HG03039 (cell line): ENCODE results near the gene CPSF4L.
"Not testable (repeated sequence)": the region's sequence is repeated elsewhere in the genome, so short reads cannot be mapped to it uniquely, and the experiment has no call there.

Source experiments
- ATAC-seq: cut with Tn5 transposase; IDR thresholded peaks from one replicate; pipeline ENCODE4 v1.9.1; 2021; ENCODE audit warnings: mild to moderate bottlenecking, moderate library complexity; ENCODE audit not compliant: unreplicated experiment

CPSF4L gene

DNA sequence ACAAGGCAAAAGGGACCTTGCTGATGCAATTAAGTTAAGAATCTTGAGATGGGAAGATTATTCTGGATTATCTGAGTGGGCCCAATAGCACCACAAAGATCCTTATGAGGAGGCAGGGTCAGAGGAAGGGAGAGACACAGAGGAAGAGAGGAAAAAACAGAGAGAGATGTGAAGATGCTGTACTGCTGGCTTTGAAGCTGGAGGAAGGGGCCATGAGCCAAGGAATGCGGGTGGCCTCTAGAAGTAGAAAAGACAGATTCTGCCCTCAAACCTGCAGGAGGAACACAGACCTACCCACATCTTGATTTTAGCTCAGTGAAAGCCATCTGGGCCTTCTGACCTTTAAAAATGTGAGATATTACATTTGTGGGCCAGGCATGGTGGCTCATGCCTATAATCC, 8.1 kb upstream of the CPSF4L start:
- ATAC-seq = no peak

DNA sequence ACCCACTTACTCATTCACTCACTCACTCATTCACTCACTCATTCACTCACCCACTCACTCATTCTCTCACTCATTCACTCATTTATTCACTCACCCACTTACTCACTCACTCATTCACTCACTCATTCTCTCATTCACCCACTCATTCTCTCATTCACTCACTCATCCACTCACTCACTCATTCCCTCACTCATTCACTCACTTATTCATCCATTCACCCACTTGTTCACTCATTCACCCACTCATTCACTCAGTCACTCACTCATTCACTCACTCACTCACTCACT, 7.6 kb upstream of the CPSF4L start:
- no peak for ATAC-seq

DNA sequence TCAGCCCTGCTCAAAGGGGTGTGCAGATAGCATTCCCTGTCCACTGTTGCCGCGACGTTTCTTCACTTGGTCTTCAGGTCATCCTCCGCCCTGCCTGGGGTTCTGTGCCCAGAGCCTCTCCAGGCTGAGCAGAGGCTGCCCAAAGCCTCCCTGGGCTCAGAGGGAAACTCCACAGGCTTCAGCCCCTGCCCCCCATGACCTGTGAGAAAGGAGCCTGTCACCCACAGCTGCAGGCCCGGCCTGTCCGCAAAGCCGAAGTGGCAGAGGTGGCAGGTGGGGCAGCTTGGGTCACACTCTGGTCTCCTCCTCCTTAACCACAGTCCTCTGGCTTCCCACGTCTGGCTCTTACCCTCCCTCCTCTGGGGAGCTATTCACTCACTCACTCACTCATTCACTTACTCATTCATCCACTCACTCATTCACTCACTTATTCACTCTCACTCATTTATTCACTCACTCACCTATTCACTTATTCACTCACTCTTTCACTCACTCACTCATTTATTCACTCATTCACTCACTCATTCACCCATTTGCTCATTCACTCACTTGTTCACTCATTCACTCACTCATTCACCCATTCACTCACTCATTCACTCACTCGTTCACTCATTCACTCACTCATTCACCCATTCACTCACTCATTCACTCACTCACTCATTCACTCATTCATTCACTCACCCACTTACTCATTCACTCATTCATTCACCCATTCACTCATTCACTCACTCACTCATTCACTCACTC, 7.1 kb upstream of the CPSF4L start:
- ATAC-seq = no peak

DNA sequence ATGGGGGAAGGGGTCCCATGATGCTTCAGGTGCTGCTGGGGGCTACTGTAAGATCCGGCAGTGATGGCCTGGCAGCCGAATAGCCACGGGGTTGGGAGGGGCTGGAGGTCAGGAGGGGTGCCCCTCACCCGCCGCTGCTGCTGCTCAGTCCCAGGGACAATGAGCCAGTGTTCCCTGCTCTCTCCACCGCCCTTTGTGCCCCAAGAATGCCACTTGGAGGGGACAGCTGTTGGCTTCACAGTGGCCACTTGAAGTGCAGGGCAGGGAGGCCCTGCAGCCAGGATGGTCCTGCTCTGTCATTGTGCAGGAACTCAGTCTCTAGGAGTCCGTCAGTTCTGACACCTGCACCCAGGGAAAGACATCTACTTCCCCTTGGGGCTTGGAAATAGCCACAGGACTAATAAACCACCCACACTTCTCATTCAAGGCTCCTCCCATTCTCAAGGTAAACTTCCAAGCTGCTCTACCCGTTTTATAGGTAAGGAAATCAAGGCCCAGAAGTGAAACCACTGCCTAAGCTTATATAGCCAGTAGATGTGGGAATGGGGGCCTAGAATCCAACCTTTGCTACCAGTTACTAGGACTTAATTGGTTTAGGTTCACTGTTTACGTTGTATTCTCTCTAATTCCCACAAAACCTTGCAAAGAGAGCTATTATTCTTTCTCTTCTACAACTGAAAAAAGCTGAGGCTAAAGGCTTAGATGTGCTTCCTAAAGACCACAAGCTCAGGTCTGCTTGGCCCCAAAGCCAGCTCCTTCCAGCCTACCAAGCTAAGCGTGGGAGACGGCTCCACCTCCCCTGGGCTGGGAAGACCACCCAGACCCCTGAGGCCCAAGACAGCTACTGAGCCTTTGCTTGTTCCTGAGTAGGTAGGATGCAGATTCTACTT, 6.2 kb upstream of the CPSF4L start:
- ATAC-seq = no peak

DNA sequence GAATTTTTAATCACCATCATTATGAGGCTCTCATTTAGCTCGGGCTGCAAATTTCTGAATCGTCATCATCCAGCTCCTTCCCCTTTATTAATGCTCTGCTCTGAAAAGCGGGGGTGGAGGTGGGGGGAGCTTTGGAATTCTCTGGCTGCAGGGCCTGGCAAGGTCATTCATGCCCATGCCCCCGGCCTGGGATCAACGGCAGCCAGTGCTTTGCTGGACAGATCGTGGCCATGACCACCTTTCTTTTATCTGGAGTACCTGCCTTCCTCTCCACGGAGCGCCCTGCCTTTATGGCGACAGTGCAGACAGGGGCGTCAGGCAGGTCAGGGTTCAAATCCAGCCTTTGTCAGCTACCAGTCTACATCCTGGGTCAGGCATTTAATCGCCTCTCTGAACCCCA, 5.1 kb upstream of the CPSF4L start:
- no peak for ATAC-seq

DNA sequence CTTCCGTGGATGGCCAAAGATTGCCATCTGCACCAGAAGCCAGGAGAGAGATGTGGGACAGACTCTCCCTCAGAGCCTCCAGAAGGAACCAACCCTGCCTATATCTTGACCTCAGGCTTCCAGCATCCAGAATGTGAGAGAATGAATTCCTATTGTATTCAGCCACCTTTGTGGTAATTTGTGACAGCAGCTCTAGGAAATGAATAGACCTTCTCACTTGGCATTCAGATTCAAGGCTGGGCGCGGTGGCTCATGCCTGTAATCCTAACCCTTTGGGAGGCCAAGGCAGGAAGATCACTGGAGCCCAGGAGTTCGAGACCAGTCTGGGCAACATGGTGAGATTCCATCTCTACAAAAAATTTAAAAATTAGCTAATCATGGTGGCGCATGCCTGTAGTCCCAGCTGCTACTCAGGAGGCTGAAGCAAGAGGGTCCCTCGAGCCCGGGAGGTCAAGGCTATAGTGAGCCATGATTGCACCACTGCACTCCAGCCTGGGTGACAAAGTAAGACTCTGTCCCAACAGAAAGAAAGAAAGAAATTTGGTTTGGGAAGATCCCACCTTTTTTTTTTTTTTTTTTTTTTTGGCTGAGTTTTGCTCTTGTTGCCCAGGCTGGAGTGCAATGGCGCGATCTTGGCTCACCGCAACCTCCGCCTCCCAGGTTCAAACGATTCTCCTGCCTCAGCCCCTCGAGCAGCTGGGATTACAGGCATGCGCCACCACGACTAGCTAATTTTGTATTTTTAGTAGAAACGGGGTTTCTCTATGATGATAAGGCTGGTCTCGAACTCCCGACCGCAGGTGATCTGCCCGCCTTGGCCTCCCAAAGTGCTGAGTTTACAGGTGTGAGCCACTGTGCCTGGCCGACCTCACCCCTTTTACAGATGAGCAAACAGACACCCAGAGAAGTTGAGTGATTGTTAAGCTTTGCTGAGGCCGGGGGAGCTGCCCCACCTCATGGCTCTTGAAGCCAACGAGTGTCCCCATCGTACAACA, 4.3 kb upstream of the CPSF4L start:
- ATAC-seq = no peak

DNA sequence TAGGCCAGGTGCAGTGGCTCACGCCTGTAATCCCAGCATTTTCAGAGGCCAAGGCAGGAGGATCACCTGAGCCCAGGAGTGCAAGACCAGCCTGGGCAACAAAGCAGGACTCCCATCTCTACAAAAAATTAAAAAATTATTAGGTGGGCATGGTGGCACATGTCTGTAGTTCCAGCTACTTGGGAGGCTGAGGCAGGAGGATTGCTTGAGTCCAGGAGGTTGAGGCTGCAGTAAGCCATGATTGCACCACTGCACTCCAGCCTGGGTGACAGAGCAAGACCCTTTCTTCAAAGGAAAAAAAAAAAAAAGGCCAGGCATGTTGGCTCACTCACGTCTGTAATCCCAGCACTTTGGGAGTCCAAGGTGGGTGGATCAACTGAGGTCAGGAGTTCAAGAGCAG, 2.8 kb upstream of the CPSF4L start:
- ATAC-seq = not testable (repeated sequence)

DNA sequence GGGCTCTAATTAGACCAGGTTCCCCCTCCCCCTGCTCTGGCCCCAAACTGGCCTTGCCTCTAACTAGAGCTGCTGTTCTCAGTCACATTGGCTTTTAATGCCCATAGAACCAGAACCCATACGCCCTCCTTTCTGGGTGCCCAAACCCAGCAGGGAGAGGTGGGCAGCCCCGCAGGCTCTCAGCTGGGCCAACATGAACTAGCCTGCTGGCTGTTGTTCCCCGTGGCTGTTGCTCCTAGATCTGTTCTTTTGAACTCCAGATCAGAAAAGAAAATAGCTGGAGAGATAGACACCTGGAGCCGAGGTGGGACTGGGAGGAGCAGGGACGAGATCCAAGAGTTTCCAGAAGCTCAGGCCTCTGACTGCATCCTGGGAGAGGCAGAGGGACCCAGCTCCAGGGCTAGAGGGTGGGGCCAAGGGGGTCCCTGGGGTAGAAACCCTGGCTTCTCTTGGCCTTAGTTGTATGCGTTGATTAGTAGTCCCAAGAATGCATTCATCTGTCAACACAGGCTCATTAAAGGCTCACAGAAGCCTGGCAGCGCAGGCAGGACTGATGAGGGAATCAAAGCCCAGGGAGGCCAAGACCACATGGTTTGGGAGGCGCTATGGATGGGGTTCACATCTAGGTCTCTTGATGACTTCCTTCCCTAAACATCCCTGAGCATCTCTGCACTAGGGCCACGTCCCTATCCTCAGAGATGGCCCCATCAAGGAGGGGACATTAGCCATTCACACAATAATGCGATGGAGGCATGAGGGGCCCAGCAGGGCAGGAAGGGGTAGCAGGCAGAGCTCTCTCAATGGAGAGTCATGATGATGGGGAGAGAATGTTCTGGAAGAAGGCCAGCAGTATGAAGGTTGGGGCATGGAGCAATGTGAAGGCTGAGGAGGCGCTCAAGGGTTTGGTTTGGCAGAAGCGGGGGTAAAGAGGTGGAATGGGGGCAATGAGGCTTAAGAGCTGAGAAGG, 1.3 kb upstream of the CPSF4L start:
- no peak for ATAC-seq

DNA sequence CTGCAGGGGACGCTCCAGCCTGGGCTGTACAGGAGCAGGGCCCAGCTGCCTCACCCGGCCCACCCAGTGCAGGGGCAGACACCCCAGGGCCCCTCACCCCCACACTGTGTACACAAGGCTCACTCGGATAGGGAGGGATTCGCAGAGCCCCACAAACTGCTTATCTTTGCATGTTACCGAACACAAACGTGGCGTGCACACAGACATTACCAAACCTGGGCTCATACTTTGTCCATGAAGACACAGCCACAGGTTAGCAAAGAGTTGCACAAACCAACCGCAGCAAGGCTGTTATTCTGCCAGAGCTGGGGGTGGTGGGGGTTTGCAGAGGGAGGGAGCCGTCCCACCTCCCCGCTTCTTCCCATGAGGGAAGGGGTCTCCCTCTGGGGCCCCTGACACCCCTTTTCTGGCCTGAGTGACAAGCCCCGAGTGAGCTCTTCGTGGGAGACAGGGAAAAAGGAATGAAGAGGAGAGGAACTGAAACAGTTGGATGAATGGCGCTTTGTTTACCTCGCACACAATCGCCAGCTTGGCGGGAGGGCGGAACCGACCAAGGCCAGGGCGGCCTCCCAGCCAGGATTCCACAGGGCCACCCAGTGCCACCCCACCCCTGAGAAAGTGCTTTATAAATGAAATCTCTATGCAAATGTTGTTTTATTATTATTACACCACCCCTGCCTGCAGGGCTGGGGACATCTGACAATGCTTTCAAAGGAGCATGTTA, 434 bp upstream of the CPSF4L start:
- ATAC-seq = no peak

DNA sequence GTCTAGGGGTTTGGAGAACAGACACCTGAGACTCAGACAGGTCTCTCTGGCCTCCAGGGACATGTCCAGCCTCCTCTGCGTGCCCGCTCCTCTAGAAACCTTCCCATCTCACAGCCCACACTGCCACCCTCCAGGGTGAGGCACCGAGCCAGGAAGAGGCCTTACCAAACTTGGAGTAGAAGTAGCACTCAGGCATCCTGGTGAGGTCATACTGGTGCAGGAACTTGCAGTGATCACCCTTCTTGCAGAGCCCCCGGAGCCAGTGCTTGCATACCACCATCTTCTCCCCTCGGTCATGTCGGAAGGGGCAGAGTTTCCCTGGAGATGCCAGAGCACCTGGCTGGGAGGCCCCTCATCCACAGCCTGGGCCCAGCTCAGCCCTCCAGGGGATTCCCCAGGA, 4.2 kb downstream of the CPSF4L start:
- ATAC-seq = no peak

DNA sequence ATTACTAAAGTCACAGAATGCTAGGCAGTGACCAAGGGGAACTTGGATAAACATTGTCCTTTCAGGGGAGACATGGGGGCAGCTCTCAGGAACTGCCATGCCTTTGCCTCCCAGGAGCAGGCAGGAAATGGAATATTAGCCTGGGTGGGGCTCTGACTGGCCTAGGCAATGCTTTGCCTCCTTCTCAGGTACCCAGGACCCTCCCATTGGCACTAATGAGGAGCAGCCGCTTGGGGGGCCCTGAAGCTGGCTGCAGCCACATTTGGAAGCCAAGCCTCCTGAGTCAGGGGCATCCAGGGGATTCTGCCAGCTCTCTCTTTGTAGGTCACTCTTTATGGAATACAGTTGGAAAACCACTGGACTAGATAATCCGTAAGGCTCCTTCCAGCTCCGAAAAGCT, 5.5 kb downstream of the CPSF4L start:
- ATAC-seq = no peak

DNA sequence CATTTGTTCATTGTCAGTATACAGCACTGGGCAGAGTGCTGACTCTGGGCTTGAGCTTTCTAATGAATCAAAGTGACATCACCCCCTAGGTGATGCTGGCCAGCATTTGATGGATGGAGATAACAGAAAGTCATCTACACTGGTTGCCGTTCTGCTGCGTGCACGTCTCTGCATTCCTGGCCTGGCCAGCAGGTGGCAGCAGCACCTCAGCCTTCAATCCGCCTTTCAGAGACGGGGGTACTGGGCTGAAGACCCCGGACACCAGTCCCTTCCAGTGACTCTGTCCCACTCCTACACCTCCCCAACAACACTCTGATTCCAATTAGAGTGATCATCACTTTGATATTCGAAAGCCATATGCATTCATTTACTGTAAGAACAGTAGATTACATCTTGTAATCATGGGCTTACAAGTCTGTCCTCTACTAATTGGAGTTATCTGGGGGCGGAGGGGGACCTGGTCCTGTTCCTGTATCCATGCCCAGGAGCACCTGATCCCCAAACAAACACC, 6.0 kb downstream of the CPSF4L start:
- no peak for ATAC-seq

DNA sequence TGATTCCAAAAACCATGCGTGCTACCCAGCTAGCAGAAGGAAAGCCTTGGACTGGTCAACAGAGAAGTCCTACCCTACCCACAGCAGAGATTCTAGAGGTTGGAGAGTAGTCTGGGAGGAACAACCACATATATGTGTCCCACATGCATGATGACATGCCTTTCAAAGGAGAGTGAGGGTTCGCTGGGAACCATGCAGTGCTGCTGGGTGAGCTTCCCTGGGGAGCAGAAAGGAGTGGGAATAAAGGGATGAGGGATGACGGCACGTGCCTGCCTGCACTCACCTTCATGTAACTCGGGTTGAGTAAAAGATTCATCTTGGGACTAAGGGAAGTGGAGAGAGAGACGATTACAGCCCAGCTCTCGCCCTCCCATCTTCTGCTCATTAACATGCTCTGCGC, 9.8 kb downstream of the CPSF4L start:
- ATAC-seq = no peak

DNA sequence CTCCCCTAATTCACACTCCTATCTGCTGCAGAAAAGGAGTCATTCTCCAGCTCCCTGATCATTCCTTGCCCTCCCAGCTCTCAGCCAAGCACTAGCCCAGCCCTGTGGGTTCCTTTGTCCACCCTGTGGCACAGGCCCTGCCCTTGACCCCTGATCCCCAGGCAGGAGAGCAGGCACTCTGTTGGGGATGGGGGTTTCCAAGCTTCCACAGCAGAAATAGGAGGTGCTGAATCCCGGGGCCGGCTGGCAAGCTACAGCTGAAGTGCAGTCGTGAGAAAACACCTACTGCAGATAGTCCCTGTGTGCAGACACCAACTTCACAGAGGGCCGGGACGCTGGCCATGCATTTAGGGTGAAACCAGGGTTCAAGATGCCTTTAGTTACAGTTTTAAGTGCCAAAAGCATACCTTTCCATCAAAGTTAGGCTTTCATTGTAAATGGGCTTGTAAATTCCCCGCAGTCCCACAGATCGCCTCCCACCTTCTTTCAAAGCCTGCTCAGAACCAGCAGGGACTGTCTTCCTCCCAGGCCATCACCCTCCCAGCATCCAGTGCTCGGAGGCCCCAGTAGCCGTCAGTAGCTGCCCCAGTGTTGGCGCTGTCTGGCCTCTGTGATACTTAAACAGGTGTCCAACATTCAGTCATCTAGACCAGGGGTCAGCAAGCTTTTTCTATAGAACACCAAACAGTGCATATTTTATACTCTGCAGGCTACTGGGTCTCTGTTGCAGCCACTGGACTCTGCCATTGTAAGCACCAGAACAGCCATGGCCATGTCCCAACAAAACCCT, 10.6 kb downstream of the CPSF4L start:
- no peak for ATAC-seq

DNA sequence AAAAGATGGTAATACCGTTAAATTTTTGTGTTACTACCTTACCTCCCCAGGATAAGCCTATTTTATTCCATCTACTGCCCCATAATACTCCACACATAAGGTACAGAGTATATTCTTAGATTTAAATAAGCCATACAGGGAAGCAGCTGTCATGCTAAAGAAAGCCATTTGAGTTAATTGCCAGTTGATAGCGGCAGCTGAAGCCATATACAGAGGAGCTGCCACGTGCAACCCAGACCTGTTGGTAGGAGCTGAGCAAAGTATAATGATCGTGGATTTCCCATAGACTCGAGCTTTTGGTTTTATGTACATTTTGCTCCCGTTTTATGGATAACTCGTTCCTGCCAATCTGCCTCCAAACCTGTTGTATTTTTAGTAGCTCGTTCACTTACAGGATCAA, 12.0 kb downstream of the CPSF4L start:
- ATAC-seq = no peak

DNA sequence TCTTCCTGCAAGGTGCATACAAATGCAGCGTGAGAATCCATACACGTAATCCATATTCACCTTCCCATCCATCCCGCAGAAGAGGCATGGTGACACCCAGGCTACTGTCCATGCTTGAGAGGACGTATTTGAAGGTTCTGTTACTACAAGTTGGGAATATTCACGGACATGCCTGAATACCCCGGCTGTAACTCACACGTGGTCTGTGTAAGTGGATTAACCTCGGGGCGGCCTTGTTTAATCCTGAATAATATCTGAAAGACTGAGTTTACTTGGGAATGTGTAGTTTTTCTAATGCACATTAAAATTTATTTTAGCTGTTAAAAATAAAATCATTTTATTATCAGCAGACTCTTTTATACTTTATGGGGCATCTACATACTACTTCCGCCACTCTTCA, 13.1 kb downstream of the CPSF4L start:
- ATAC-seq = no peak

DNA sequence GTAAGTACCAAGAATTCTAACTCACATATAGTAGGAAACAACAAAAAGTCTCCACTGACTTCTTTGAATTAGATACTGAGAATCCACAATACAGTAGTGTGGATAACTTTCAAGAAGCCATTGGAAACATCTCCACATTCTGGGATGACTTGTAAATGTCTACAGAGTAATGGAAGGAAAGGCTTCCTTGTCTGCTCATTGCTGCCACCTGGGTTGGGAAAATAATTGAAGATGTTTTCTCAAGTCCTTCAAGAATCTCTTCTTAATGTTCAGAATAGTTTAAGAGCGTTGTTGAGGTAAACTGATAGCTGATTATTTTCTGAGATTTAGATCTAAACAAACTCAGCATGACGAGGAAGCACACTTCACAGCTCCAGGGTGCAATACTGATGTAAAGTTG, 14.0 kb downstream of the CPSF4L start:
- ATAC-seq = no peak

DNA sequence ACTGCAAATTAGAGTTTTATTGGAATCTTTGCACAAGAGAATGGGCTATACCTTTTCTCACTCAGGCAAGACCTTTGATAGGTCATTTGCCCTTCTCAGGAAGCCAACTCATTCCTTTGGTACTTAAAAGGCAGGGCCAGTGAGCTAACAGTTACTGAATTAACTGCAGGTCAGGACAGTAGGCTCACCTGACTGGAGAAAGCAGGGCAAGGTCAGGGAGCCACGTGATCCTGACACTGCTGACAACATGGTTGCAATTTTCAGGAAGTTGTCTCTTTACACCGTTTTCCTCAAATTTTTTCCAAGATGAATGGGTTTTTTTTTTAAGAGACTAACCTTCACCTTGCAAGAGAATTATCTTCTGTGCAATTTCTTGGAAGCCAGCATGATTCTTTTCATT, 21.1 kb downstream of the CPSF4L start:
- ATAC-seq = no peak

DNA sequence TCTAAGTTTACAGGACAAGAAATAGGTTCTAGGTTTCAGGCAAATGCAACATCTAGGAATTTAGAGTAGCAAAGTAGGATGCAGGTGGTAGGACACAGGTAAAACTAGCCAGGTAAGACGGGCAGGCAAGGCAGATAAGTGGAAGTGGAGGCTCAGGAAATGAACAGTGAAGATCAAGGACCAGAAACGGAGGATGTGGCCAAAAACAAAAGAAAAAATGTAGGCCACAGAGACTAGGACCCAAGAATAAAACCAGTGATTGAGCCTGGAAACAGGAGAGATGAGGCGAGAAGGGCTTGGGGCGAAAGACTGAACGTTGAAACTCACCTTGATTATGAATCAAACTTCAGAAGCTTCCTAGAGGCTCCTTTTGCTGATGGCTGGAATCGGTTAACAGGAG, 24.0 kb downstream of the CPSF4L start:
- no peak for ATAC-seq
